ENCODE data around the gene HADHA. TPM values are rescaled to one million over a fixed set of nuclear protein-coding genes. Genes with fewer than 3 reads are reported as not detected.

HADHA gene
- total RNA-seq, 1 experiment from 2014 or later = 118 TPM

- peak; percentile 29; the same call in 1 of the 2 replicates for TF ChIP-seq ARID4B (CRISPR knock-in tag; IDR thresholded peaks at IDR 0.05; ENCODE audit: borderline replicate concordance)
- TF ChIP-seq ZNF281 (CRISPR knock-in tag; IDR thresholded peaks at IDR 0.05) = no peak
- peak; percentile 96; the same call in 1 of the 2 replicates for TF ChIP-seq KAT7 (CRISPR knock-in tag; IDR thresholded peaks at IDR 0.05; ENCODE audit: borderline replicate concordance)
- 0 out of 2 replicates have a peak, but pooled peaks have one; percentile 37 for TF ChIP-seq ZNF416 (CRISPR knock-in tag; IDR thresholded peaks at IDR 0.05)
- 0 out of 2 replicates have a peak, but pooled peaks have one; percentile 54 for TF ChIP-seq TEAD4 (CRISPR knock-in tag; IDR thresholded peaks at IDR 0.05)
- TF ChIP-seq GABPB1 (CRISPR knock-in tag; IDR thresholded peaks at IDR 0.05) = no peak
- TF ChIP-seq E2F4 (CRISPR knock-in tag; IDR thresholded peaks at IDR 0.05; ENCODE audit: borderline replicate concordance, low read depth) = peak; percentile 91
- TF ChIP-seq ZNF532 (CRISPR knock-in tag; IDR thresholded peaks at IDR 0.05; ENCODE audit: borderline replicate concordance) = no peak
- TF ChIP-seq PREB (CRISPR knock-in tag; IDR thresholded peaks at IDR 0.05; ENCODE audit: borderline replicate concordance) = no peak
- TF ChIP-seq USF1 (CRISPR knock-in tag; IDR thresholded peaks at IDR 0.05) = peak; percentile 35; the same call in 1 of the 2 replicates
- no peak for TF ChIP-seq JAZF1 (CRISPR knock-in tag; IDR thresholded peaks at IDR 0.05)
- TF ChIP-seq FOXK1 (CRISPR knock-in tag; IDR thresholded peaks at IDR 0.05) = peak; percentile 84
- no peak for TF ChIP-seq ATF3 (CRISPR knock-in tag; conservative IDR thresholded peaks at IDR 0.05)
- TF ChIP-seq NR2C2 (CRISPR knock-in tag; IDR thresholded peaks at IDR 0.05) = no peak
- no peak for TF ChIP-seq AFF4 (CRISPR knock-in tag; IDR thresholded peaks at IDR 0.05; ENCODE audit: borderline replicate concordance)
Measured at GRCh38 chr2:26184555-26185303, 59.7 kb downstream of the HADHA start (continued).
